ENCODE data around the gene RAB34.

DNA sequence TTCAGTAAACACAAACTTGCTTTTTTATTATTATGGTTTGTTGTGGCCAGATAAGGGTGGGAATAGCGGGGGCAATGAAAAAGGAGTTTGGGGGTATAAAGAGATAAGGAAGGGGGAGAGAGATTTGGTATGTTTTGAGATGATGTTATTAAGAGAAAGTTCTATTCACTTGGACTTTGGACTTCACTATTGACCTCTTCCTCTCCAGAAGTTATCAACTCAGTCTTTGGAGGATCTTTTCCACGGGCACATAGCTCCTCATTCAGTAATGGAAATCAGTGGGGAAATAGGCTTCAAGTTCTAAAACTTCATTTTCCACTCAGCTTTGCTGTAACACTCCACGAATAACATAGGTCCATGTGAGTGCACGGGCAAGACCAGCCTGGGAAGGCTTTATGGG, 29.2 kb downstream of the RAB34 start:
- TF ChIP-seq CTCF (conservative IDR thresholded peaks at IDR 0.05; ENCODE audit: low read length) (no peak), EZH2phosphoT487 (IDR thresholded peaks at IDR 0.05; ENCODE audit: borderline replicate concordance, low read depth, low read length) (no peak)
